ENCODE results near the gene SHOX. TPM values are rescaled to one million over a fixed set of nuclear protein-coding genes. Genes with fewer than 3 reads are reported as not detected.

The SHOX gene
- total and polyA plus RNA-seq, 10 of the 15 experiments (the other 5 are each of a cell fraction or from before 2014, with no cell fraction given) = 0.42 TPM; not detected in 9

- no peak for TF ChIP-seq CHD4 (IDR thresholded peaks at IDR 0.05)
- no peak for TF ChIP-seq E2F4 (IDR thresholded peaks at IDR 0.05; ENCODE audit: low read depth, low read length)
- TF ChIP-seq ZBED1 (IDR thresholded peaks at IDR 0.05; ENCODE audit: borderline replicate concordance) = no peak
- no peaks in the 10 kb centered on the region for H3K4me1 ChIP-seq (ENCODE audit: control insufficient read depth, insufficient read depth, low read length)
- ChIA-PET RAD21 (ENCODE audit: unreplicated experiment) (no interaction called here), SMC1A (ENCODE audit: uncharacterized antibody, unreplicated experiment) (no interaction called here), POLR2A (no interaction called here), CTCF (no interaction called here)
- no peaks in the 10 kb centered on the region; the same call in 2 of the 3 replicates for H3K9me3 ChIP-seq (replicated peaks; ENCODE audit: control insufficient read depth, insufficient read depth, low read length)
- no peaks in the 10 kb centered on the region for H3K79me2 ChIP-seq (ENCODE audit: control insufficient read depth, insufficient read depth, low read length)
- WGBS (ENCODE audit: insufficient coverage, insufficient replicate concordance, low lambda C conversion rate, missing lambda C conversion rate) = 57% methylated on average over 13 of the region's 13 CpGs
- no TSS peak for BruUV-seq (replicated peaks)
- H3K9ac ChIP-seq (ENCODE audit: control insufficient read depth, insufficient read depth, low read length) = no peak overlapping the region
- H3K4me3 ChIP-seq = no peak overlapping the region
- no peak overlapping the region for H3K27ac ChIP-seq (ENCODE audit: control insufficient read depth, insufficient read depth)
- no peak overlapping the region for H2AFZ ChIP-seq (ENCODE audit: control insufficient read depth, low read depth, low read length)
- no peaks in the 10 kb centered on the region for H3K27me3 ChIP-seq (replicated peaks in 1 of 2; ENCODE audit: control insufficient read depth in 2 of 2, insufficient read depth in 2 of 2, low read length in 1 of 2)
- no peaks in the 10 kb centered on the region for H3K36me3 ChIP-seq (ENCODE audit: control insufficient read depth in 2 of 2, insufficient read depth in 2 of 2, low read length in 1 of 2)
- intact Hi-C loops (cut with micrococcal nuclease; ENCODE audit: unreplicated experiment) (no loop called here), in situ Hi-C loops (cut with MboI) (no loop called here)
- FAIRE-seq = no peak
- H4K20me1 ChIP-seq (ENCODE audit: control insufficient read depth, insufficient read depth) = no peaks in the 10 kb centered on the region
- DNase-seq (ENCODE audit: low read depth, low spot score) = no peak
- no peak overlapping the region for H3K4me2 ChIP-seq (ENCODE audit: control insufficient read depth, insufficient read depth)
- ATAC-seq = no peak
Measured at GRCh38 chrX:677376-677775, 46.8 kb downstream of the SHOX start.

- POLR2A ChIA-PET = no interaction called here
- in situ Hi-C loops (cut with MboI) (no loop called here), intact Hi-C loops (cut with micrococcal nuclease; ENCODE audit: unreplicated experiment) (no loop called here)
- H3K9ac ChIP-seq (ENCODE audit: control insufficient read depth, insufficient read depth, low read length) = no peak overlapping the region
- no peaks in the 10 kb centered on the region; the same call in 2 of the 3 replicates for H3K9me3 ChIP-seq (replicated peaks; ENCODE audit: control insufficient read depth, insufficient read depth, low read length)
- no peak for DNase-seq (ENCODE audit: low read depth, low spot score)
- WGBS (ENCODE audit: insufficient coverage, insufficient replicate concordance, low lambda C conversion rate, missing lambda C conversion rate) = 64% methylated on average over 32 of the region's 39 CpGs
- BruUV-seq (replicated peaks) = no TSS peak
- RAD21 ChIA-PET (ENCODE audit: unreplicated experiment) = no interaction called here
- H3K27ac ChIP-seq (ENCODE audit: control insufficient read depth, insufficient read depth) = no peak overlapping the region
- no peaks in the 10 kb centered on the region for H3K27me3 ChIP-seq (replicated peaks in 1 of 2; ENCODE audit: control insufficient read depth in 2 of 2, insufficient read depth in 2 of 2, low read length in 1 of 2)
- no peak overlapping the region for H2AFZ ChIP-seq (ENCODE audit: control insufficient read depth, low read depth, low read length)
- FAIRE-seq = no peak
- H4K20me1 ChIP-seq (ENCODE audit: control insufficient read depth, insufficient read depth) = no peaks in the 10 kb centered on the region
- no peak for TF ChIP-seq HCFC1 (IDR thresholded peaks at IDR 0.05; ENCODE audit: low read length)
- TF ChIP-seq REST (IDR thresholded peaks at IDR 0.05; ENCODE audit: low read depth, low read length) = no peak
- TF ChIP-seq SUPT20H (IDR thresholded peaks at IDR 0.05; ENCODE audit: borderline replicate concordance, control insufficient read depth, low read depth, low read length) = no peak
- TF ChIP-seq E4F1 (IDR thresholded peaks at IDR 0.05; ENCODE audit: borderline replicate concordance, partially characterized antibody) = no peak
- TF ChIP-seq FOXK2 (IDR thresholded peaks at IDR 0.05) = no peak
- TF ChIP-seq NR2C1 (IDR thresholded peaks at IDR 0.05) = no peak
- no peak for TF ChIP-seq CHD2 (IDR thresholded peaks at IDR 0.05; ENCODE audit: borderline replicate concordance, low read depth, low read length)
- no peak for TF ChIP-seq ZNF274 (IDR thresholded peaks at IDR 0.05; ENCODE audit: insufficient read depth, insufficient read length)
- CTCF ChIA-PET = no interaction called here
- no peaks in the 10 kb centered on the region for H3K79me2 ChIP-seq (ENCODE audit: control insufficient read depth, insufficient read depth, low read length)
- H3K36me3 ChIP-seq (ENCODE audit: control insufficient read depth in 2 of 2, insufficient read depth in 2 of 2, low read length in 1 of 2) = no peaks in the 10 kb centered on the region
- H3K4me1 ChIP-seq (ENCODE audit: control insufficient read depth, insufficient read depth, low read length) = no peaks in the 10 kb centered on the region
- SMC1A ChIA-PET (ENCODE audit: uncharacterized antibody, unreplicated experiment) = no interaction called here
- no peak overlapping the region for H3K4me2 ChIP-seq (ENCODE audit: control insufficient read depth, insufficient read depth)
- no peak overlapping the region for H3K4me3 ChIP-seq
- ATAC-seq = no peak
Measured at GRCh38 chrX:679291-679979, 48.8 kb downstream of the SHOX start.

Measured in GM12878 (cell line).